Omental fat pad (tissue), 4 donors: ENCODE measurements around the gene FAM114A2. TPM values are rescaled to one million over a fixed set of nuclear protein-coding genes. Genes with fewer than 3 reads are reported as not detected.

Experiments used
- ATAC-seq: fragments of 150-250 bp; one replicate; pipeline ENCODE4 v1.9.1; 2016; ENCODE audit warnings: mild to moderate bottlenecking, moderate library complexity; ENCODE audit not compliant: low FRiP score
- DNase-seq: peaks from one replicate; pipeline ENCODE4 v3.0.0-alpha.2; 2019; ENCODE audit warnings: low spot score
- CTCF ChIP-seq, 3 donors: fragments of 450-650 bp; IDR thresholded peaks; one replicate each; pipeline ENCODE4 v1.5.1; 2016 to 2017; ENCODE audit warnings: antibody characterized with exemption in 3 of 3, mild to moderate bottlenecking in 3 of 3, moderate library complexity in 2 of 3
- total RNA-seq, 4 donors: library from RNA; depleted of rRNA; stranded (reverse); fragments of >200 nt; gene quantifications; one replicate each; pipeline ENCODE4 v1.1.0, GENCODE V29; 2016

FAM114A2 gene
- total RNA-seq, 4 donors from 2014 or later, result 13.2 to 21.1 (median 17.8) TPM

GRCh38 chr5:153991168-153991567 is 47.5 kb downstream of the FAM114A2 start:
- DNase-seq (no peak), ATAC-seq (no peak)
- TF ChIP-seq CTCF (IDR thresholded peaks at IDR 0.05), result no peak

GRCh38 chr5:153988510-153988909 is 50.2 kb downstream of the FAM114A2 start:
- DNase-seq (no peak), ATAC-seq (no peak)
- no peak for TF ChIP-seq CTCF (IDR thresholded peaks at IDR 0.05)

GRCh38 chr5:153987301-153987700 is 51.4 kb downstream of the FAM114A2 start:
- ATAC-seq, result no peak
- no peak for TF ChIP-seq CTCF (IDR thresholded peaks at IDR 0.05)
- DNase-seq, result no peak

GRCh38 chr5:153985498-153985897 is 53.2 kb downstream of the FAM114A2 start:
- no peak for TF ChIP-seq CTCF (IDR thresholded peaks at IDR 0.05)
- DNase-seq (no peak), ATAC-seq (no peak)

- DNase-seq, result no peak
- TF ChIP-seq CTCF (IDR thresholded peaks at IDR 0.05), result no peak
- ATAC-seq, result no peak
Measured at GRCh38 chr5:153983885-153984284, 54.8 kb downstream of the FAM114A2 start.

- no peak for DNase-seq
- TF ChIP-seq CTCF (IDR thresholded peaks at IDR 0.05), result no peak
- ATAC-seq, result no peak
Measured at GRCh38 chr5:153981905-153982605, 56.7 kb downstream of the FAM114A2 start.

GRCh38 chr5:153979028-153979783 is 59.5 kb downstream of the FAM114A2 start:
- DNase-seq, result no peak
- ATAC-seq, result no peak
- no peak for TF ChIP-seq CTCF (IDR thresholded peaks at IDR 0.05)
